ENCODE data around the gene RASL10A.
A peak's percentile ranks its signal among the peaks of the same experiment; 100 is the strongest.

Gene RASL10A

DNA sequence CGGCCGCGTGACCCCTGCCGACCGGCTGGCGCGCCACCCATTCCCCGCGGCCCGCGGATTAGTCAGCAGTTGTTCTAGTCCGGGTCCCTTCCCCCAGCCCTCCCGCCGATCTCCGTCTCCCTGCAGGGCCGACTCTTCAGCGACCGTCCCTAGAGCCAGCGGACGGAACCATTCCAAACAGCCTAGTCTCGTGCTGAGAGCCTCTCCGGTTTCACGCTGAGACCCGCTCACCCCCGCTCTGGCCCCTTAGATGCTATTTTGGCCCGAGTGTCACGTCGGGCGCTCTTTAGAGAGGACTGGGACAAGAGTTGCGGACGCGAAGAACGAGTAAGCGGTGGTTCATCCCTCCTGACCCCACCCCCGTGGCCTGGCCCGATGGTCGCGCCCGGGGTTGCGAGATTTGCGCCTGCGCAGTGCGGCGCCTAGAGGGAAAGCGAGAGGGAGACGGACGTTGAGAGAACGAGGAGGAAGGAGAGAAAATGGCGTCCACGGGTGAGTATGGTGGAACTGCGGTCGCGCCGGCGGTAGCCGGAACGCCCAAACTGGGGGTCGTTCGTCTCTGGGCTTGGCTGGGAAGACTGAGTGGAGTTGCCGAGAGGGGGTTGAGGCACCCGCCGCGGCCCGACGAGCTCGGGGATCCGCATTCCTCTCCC is 47.5 kb downstream of the RASL10A start, which contains the start of the genes EWSR1 and RHBDD3:
EWSR1 (plus strand) TSS at position 411 of the 653 bp plus-strand sequence; CDS start at position 480, 69 bp downstream.
RHBDD3 (minus strand) TSS at position 124 of the 653 bp plus-strand sequence. CDS start 2,355 bp downstream, outside the sequence.
- DNase-seq (ENCODE audit: low read depth), result peak; percentile 86

DNA sequence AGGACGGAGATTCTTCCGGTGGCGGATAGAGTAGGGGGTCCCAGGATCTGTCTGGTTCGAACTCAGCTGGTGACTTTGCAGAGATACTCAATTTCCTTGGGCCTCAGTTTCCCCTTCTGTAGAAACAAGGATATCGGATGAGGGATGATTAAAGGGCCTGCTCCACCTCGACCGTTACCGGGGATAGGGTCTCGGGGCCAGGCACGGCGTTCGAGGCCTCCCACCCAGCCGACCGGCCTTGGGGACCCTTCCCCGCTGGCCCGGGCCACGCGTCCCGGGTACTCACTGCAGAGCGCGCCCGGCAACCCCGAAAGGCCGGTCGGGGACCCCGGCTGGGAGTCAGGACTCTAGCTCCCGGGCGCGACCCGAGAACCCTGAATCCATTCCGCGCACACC is 48.0 kb downstream of the RASL10A start:
- DNase-seq (ENCODE audit: low read depth), result no peak

DNA sequence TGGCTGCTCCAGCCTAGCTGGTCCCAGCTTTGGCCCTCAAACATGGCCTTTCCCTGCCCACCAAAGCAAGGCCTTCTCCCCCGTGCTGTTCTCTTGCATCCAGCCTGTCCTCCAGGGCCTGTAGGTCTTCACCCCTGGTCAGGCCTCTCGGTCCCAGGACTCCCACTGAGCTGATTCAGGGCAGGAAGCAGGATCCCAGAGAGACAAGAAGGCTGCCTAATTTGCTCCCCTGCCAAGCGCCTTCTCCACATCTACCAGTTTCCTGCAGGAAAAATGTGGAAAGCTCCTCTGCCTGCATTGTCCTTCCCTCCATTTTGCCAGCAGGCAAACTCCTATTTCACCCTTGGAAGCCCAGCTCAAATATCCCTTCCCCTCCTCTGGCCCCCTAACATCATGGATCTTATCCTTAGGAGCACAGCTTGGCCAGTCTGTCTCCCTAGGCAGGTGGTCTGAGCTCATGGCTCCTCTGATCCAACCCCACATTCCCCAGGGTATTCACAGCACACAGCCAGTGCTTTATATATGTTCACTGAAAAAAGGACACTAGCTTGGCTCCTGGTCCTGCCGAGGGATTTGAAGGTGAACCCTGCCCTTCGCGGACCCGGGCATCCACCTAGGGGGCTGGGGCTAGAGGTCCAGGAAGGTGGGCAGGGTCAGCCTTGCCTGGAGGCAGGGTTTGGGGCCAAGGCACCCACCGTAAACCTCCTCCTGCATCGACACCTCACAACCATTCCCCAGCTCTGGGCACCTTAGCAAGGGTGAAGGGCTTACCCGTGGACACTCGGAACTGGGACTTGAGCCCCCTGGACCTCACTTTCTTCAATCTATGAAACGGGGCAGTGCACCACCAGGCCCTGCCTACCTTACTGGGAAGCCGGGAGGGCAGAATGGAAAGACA is 48.7 kb downstream of the RASL10A start:
- DNase-seq (ENCODE audit: low read depth), result no peak

DNA sequence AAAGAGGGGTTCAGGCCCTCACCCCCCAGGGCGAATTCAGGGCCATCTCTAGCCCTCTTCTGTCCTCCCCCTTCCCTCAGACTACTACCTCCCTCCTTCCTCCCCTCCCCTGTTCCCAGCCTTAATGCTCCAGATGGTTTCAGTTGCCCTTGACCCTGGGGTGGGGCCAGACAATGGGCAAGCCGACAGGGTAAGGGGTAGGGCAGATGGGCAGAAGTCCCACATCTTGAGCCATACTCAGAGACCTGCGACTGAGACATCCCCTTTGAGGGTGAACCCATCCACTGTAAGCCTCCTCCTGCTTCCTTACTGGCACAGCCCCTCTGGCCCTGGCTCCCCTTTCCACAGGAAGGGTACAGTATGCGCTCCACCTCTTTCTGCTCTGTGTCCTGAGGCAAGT is 49.6 kb downstream of the RASL10A start:
- no peak for DNase-seq (ENCODE audit: low read depth)

DNA sequence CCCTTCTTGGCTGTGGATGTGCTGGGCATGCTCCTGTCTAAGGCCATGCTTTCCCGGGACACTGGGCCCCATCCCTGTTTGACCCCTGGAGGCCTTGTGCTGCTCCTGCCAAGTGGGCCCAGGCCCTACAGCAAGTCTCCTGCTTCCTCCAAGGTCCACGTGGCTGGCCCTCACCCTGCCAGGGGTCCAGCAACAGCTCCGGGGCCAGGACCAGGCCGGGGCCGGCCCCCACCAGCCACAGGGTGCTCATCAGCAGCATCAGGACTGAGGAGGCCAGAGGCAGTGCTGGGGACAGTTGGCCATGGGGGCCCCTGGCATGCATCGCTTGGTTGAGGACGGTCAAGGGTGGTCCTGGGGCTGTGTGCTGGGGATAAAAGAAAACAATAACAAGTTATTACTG is 50.2 kb downstream of the RASL10A start:
- no peak for DNase-seq (ENCODE audit: low read depth)

DNA sequence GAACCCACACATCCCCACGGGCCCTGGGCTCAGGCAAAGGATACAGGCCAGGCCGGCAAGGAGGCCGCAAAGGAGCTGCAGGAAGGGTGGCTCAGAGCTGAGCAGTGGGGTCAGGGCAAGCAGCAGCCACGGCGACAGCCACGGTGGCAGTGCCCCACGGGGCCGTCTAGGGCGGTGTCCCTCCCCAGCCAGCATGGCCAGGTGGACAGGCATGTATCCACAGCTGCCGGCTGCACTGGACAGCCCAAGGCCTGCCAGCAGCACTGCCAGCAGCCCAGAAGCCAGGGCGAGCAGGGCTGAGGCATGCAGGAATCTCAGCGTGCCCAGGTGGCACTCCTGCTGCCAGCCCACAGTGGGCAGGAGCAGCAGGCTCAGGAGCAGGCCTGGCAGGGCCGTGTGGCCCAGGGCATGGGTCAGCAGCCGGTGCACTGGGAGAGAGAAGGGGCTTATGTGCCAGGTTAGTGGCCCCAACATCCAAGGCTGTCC is 51.7 kb downstream of the RASL10A start:
- no peak for DNase-seq (ENCODE audit: low read depth)
